Panc1 (cell line): ENCODE results near the gene COL5A1. TPM values are rescaled to one million over a fixed set of nuclear protein-coding genes. Genes with fewer than 3 reads are reported as not detected.

Source experiments
- ATAC-seq: fragments of 200-7000 bp; cut with Tn5 transposase; 2 replicates; pipeline ENCODE4 v1.9.1; 2020; ENCODE audit warnings: mild to moderate bottlenecking, moderate library complexity
- BruUV-seq: library from RNA; stranded (reverse); fragments of 400-500 nt; replicated peaks from 2 replicates; lab custom pipeline; 2021; lab: Mats Ljungman, UMichigan
- CTCF ChIA-PET: fragments of 300-600 bp; sonication (Branson Sonifier 250); formaldehyde crosslinking; loops from one replicate; lab custom pipeline; 2022; ENCODE audit warnings: antibody characterized with exemption; lab: Charles Lee
- POLR2A ChIA-PET: fragments of 300-600 bp; sonication (Branson Sonifier 250); formaldehyde crosslinking; loops from one replicate; lab custom pipeline; 2022; ENCODE audit warnings: antibody characterized with exemption; lab: Charles Lee
- DNase-seq: peaks from one replicate; pipeline ENCODE4 v3.0.0-alpha.2; 2010; ENCODE audit warnings: low read depth, low spot score
- H3K27ac ChIP-seq: 2 replicates; pipeline ENCODE4 v1.5.1; 2011; ENCODE audit warnings: mild to moderate bottlenecking, low read length, inconsistent platforms
- H3K27me3 ChIP-seq: fragments of 200-500 bp; sonication (Bioruptor generic); 2 replicates; pipeline ENCODE4 v1.6.0; 2014; ENCODE audit warnings: low read length, inconsistent platforms; ENCODE audit not compliant: control insufficient read depth, insufficient read depth
- H3K36me3 ChIP-seq: fragments of 200-500 bp; sonication (Bioruptor generic); 2 replicates; pipeline ENCODE4 v1.5.1; 2014; ENCODE audit warnings: inconsistent platforms, mild to moderate bottlenecking, low read length, moderate library complexity; ENCODE audit not compliant: control insufficient read depth, insufficient read depth
- H3K4me1 ChIP-seq: 2 replicates; pipeline ENCODE4 v1.5.1; 2011; ENCODE audit warnings: inconsistent platforms, mild to moderate bottlenecking, low read length, moderate library complexity; ENCODE audit not compliant: control insufficient read depth, insufficient read depth
- H3K4me3 ChIP-seq, 2 experiments: 2 replicates each; pipeline ENCODE4 v1.5.1; 2011 to 2012; ENCODE audit warnings: low read depth in 2 of 2, low read length in 2 of 2, mild to moderate bottlenecking in 2 of 2, inconsistent platforms in 1 of 2, moderate library complexity in 1 of 2
- H3K9me3 ChIP-seq: fragments of 200-500 bp; sonication (Bioruptor generic); 2 replicates; pipeline ENCODE4 v1.5.1; 2014; ENCODE audit warnings: low read depth, mild to moderate bottlenecking, inconsistent platforms, low read length, moderate library complexity; ENCODE audit not compliant: control insufficient read depth, insufficient read depth
- POLR2AphosphoS5 ChIP-seq: IDR thresholded peaks from 2 replicates; pipeline ENCODE4 v1.6.1; 2012; ENCODE audit warnings: mild to moderate bottlenecking, low read depth, low read length, moderate library complexity
- SIN3A ChIP-seq: IDR thresholded peaks from 2 replicates; pipeline ENCODE4 v1.6.1; 2012; ENCODE audit warnings: low read depth, mild to moderate bottlenecking, low read length, moderate library complexity, borderline replicate concordance; ENCODE audit not compliant: insufficient read depth
- TCF7L2 ChIP-seq: IDR thresholded peaks from 2 replicates; pipeline ENCODE4 v1.6.1; 2011; ENCODE audit warnings: mild to moderate bottlenecking, low read depth, low read length, inconsistent platforms
- in situ Hi-C: cut with HindIII; loops from 2 replicates; pipeline ENCODE4 v1.10.0; 2016; ENCODE audit warnings: low sequenced_read_pairs, low pct_unique_long_range_greater_than_20kb
- intact Hi-C: fragments of 100-400 bp; cut with micrococcal nuclease; formaldehyde crosslinking; loops from one replicate; pipeline ENCODE4 v1.10.0; 2022; ENCODE audit not compliant: unreplicated experiment
- total RNA-seq: library from RNA; stranded (reverse); gene quantifications from one replicate; pipeline ENCODE4 v1.2.1, GENCODE V29; 2021; ENCODE audit not compliant: unreplicated experiment
- TF ChIP-seq, protein P1 (sequence below): fragments of 450-650 bp; IDR thresholded peaks from 2 replicates; pipeline ENCODE4 v1.5.1; 2017; ENCODE audit warnings: mild to moderate bottlenecking
- TF ChIP-seq, protein P2 (sequence below), 2 experiments: IDR thresholded peaks; 2 replicates each; pipeline ENCODE4 v1.6.1; 2011 to 2012; ENCODE audit warnings: low read depth in 2 of 2, control low read depth in 1 of 2, low read length in 1 of 2, mild to moderate bottlenecking in 1 of 2, moderate library complexity in 1 of 2; ENCODE audit not compliant: insufficient read depth in 1 of 2

Gene COL5A1
- total RNA-seq, 1 experiment from 2014 or later: 5.7 TPM

DNA sequence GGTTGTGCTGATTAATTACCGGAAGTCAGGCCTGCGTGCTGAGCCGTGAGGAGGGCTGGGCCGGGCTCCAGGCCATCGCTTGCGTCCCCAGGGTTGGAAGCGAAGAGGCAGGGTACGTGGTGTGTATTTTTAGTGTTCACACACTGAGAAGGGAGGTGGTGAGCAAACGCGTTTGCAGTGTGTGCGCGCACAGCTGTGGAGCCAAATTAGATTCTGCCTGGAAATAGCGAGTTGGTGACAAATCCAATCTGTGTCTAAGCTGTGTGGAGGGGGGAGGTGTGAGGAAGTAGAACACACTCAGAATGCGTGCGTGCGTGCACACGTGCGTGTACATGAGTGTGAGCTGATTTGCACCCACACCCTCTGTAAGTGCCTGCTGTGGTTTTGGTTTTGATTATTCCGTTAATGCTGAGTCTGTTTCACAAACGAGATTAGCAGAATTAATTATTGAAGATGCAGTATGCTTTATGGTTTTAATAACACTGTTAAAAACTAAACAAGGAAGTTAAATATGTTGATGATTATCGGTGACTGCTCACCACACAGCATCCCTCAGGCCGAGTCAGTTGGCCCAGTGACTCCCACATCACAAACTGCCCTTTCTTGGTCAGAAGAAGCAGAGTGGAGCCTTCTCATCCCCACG is 127.2 kb downstream of the COL5A1 start:
- H3K27me3 ChIP-seq: no peaks in the 10 kb centered on the region
- POLR2A ChIA-PET: no interaction called here
- no peak overlapping the region for H3K27ac ChIP-seq
- CTCF ChIA-PET: no interaction called here
- no peaks in the 10 kb centered on the region for H3K9me3 ChIP-seq
- BruUV-seq: no TSS peak
- ATAC-seq (no peak), DNase-seq (no peak)
- H3K36me3 ChIP-seq: no peaks in the 10 kb centered on the region
- H3K4me1 ChIP-seq: no peaks in the 10 kb centered on the region
- in situ Hi-C loops: no loop called here
- H3K4me3 ChIP-seq: no peak overlapping the region
- intact Hi-C loops: no loop called here
- TF ChIP-seq, protein P1, sequence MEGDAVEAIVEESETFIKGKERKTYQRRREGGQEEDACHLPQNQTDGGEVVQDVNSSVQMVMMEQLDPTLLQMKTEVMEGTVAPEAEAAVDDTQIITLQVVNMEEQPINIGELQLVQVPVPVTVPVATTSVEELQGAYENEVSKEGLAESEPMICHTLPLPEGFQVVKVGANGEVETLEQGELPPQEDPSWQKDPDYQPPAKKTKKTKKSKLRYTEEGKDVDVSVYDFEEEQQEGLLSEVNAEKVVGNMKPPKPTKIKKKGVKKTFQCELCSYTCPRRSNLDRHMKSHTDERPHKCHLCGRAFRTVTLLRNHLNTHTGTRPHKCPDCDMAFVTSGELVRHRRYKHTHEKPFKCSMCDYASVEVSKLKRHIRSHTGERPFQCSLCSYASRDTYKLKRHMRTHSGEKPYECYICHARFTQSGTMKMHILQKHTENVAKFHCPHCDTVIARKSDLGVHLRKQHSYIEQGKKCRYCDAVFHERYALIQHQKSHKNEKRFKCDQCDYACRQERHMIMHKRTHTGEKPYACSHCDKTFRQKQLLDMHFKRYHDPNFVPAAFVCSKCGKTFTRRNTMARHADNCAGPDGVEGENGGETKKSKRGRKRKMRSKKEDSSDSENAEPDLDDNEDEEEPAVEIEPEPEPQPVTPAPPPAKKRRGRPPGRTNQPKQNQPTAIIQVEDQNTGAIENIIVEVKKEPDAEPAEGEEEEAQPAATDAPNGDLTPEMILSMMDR: no peak
- no peak for TF ChIP-seq SIN3A
- TF ChIP-seq, protein P2, sequence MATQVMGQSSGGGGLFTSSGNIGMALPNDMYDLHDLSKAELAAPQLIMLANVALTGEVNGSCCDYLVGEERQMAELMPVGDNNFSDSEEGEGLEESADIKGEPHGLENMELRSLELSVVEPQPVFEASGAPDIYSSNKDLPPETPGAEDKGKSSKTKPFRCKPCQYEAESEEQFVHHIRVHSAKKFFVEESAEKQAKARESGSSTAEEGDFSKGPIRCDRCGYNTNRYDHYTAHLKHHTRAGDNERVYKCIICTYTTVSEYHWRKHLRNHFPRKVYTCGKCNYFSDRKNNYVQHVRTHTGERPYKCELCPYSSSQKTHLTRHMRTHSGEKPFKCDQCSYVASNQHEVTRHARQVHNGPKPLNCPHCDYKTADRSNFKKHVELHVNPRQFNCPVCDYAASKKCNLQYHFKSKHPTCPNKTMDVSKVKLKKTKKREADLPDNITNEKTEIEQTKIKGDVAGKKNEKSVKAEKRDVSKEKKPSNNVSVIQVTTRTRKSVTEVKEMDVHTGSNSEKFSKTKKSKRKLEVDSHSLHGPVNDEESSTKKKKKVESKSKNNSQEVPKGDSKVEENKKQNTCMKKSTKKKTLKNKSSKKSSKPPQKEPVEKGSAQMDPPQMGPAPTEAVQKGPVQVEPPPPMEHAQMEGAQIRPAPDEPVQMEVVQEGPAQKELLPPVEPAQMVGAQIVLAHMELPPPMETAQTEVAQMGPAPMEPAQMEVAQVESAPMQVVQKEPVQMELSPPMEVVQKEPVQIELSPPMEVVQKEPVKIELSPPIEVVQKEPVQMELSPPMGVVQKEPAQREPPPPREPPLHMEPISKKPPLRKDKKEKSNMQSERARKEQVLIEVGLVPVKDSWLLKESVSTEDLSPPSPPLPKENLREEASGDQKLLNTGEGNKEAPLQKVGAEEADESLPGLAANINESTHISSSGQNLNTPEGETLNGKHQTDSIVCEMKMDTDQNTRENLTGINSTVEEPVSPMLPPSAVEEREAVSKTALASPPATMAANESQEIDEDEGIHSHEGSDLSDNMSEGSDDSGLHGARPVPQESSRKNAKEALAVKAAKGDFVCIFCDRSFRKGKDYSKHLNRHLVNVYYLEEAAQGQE (IDR thresholded peaks at IDR 0.05; ENCODE audit: insufficient read depth in 1 of 2, low read depth in 2 of 2, low read length in 1 of 2): no peak
- TF ChIP-seq TCF7L2: no peak
- TF ChIP-seq POLR2AphosphoS5: no peak

DNA sequence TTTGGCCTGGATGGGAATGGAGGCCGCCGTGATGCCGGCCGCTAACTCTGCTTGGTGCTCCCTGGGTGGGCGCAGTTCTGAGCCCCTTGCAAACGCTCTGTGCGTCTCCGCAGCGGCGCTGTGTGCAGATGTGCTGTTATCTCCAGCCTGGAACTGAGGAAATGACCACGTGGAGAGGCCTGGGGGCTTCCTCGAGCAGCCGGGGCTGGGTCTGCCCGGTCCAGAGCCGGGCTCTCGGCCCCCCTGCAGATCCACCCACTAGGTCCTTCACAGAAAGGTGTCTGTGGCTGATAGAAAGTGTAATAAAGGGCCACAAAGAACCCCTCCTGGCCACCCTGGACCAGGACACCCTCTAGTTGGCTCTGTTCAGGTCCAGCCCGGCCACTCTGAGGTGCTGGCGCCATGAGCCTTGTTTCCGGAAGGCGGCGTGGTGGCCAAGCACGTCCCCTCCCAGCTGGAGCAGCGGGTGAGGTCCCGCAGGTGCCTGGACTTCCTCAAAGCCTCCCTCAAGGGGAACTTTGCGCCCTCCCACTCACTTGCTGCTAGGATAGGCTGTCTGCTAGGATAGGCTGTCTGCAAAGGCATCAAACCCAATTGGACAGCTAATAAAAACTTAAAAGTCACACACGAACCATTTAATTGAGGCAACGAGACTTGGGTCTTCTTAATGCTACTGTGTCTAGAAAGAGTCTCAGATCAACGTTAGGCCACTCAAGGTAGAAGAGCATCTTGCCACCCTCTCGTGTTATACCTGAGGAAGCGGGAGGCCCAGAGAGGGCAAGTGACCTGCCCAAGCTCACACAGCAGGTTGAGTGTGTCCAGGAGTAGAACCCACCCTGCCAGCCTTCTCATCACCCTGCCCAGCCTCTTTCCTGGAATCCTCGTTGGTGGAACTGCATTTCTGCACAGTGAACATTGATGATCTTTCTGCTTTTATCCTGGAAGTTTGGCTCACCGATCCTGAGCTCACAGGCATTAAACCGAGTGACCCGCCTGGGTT is 129.7 kb downstream of the COL5A1 start:
- ATAC-seq (no peak), DNase-seq (no peak)
- no peak for TF ChIP-seq SIN3A
- no peak for TF ChIP-seq POLR2AphosphoS5
- TF ChIP-seq, protein P1: no peak
- no peak for TF ChIP-seq TCF7L2
- TF ChIP-seq, protein P2 (IDR thresholded peaks at IDR 0.05; ENCODE audit: insufficient read depth in 1 of 2, low read depth in 2 of 2, low read length in 1 of 2): no peak
- intact Hi-C loops (no loop called here), in situ Hi-C loops (no loop called here)
- no TSS peak for BruUV-seq
- H3K27me3 ChIP-seq: no peaks in the 10 kb centered on the region
- no peaks in the 10 kb centered on the region for H3K36me3 ChIP-seq
- H3K4me3 ChIP-seq: no peak overlapping the region
- no peak overlapping the region for H3K27ac ChIP-seq
- no peaks in the 10 kb centered on the region for H3K9me3 ChIP-seq
- ChIA-PET CTCF (no interaction called here), POLR2A (no interaction called here)
- no peaks in the 10 kb centered on the region for H3K4me1 ChIP-seq
